NCI-H1930 (cell line): ENCODE results near the gene TOPBP1.
"Not testable (repeated sequence)": the region's sequence is repeated elsewhere in the genome, so short reads cannot be mapped to it uniquely, and the experiment has no call there.

Source experiments
- DNase-seq, 2 experiments: peaks; one replicate each; lab custom pipeline; 2025; lab: John Stamatoyannopoulos, UW

TOPBP1 gene

DNA sequence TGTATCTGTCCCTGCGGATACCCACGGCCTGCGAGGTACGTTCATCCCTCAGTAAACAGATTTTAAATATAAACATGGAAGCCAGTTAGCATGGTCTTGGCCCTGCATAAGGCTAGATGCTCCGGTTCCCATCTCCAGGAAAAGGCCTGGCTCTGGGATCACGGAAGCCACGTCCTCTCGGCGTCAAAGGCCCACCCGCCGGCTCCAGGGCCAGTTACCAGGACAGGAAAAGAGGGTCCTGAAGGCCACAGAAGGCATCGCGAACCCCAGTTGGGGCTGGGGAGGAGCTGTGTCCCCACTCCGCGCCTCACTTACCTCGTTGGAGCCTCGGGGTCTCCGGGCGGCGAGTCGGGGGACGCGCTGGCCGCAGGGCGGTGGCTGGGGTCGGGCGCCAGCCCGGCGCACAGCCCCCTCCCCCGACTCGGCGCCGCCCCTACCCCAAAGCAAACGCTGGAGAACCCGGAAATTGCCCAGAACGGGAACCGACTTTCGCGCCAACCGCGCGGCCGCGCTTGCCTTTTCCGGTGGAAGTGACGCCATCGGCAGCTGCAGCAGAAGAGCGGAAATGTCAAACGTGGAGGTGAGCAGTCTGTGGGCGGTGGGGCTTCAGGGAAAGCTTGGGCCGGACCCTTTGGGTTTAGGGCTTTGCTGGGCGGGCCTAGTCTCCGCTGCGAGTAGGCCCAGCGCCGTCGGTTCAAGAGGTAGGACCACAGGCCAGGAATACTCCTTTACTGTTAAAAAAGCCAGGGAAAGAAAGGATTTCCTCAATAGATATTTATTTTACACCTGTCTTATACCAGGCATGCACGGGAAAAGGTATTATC lies at the start of gene TOPBP1:
Gene TOPBP1, minus strand, starts transcription at position 488 of the 824 bp plus-strand sequence. CDS start 814 bp downstream, outside the sequence.
- peak; percentile 74 to 77 for DNase-seq

- no peak for DNase-seq
Measured at GRCh38 chr3:133711013-133711412, 49.3 kb upstream of the TOPBP1 start.

- DNase-seq, result no peak
Measured at GRCh38 chr3:133709139-133709750, 47.5 kb upstream of the TOPBP1 start.

GRCh38 chr3:133706033-133706432 lies 44.3 kb upstream of the TOPBP1 start:
- no peak for DNase-seq

GRCh38 chr3:133703915-133704314 lies 42.2 kb upstream of the TOPBP1 start:
- no peak for DNase-seq

- no peak for DNase-seq
Measured at GRCh38 chr3:133701435-133702358, 40.0 kb upstream of the TOPBP1 start.

DNA sequence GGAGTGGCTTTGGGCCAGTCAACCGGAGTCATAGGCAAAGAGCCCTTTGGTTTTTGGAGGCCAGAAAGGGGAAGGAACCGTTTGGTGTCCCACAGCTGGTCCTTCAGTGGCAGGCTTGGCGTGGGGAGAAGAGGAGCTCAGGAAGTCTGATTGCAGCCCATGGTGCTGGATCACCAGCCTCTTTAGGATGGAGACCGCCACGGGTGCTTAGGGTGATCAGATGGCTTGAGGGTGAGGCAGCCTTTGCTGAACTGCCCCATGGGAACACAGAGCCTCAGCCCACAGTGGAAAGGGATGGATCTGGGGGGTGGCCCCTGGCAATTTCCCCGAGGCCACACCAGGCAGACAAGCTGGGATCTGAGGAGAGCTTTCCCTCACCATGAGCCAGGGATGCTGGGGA lies 38.6 kb upstream of the TOPBP1 start:
- no peak for DNase-seq

- no peak for DNase-seq
Measured at GRCh38 chr3:133699903-133700302, 38.2 kb upstream of the TOPBP1 start.

GRCh38 chr3:133699467-133699866 lies 37.7 kb upstream of the TOPBP1 start:
- no peak for DNase-seq

- no peak for DNase-seq
Measured at GRCh38 chr3:133697960-133698359, 36.2 kb upstream of the TOPBP1 start.

DNA sequence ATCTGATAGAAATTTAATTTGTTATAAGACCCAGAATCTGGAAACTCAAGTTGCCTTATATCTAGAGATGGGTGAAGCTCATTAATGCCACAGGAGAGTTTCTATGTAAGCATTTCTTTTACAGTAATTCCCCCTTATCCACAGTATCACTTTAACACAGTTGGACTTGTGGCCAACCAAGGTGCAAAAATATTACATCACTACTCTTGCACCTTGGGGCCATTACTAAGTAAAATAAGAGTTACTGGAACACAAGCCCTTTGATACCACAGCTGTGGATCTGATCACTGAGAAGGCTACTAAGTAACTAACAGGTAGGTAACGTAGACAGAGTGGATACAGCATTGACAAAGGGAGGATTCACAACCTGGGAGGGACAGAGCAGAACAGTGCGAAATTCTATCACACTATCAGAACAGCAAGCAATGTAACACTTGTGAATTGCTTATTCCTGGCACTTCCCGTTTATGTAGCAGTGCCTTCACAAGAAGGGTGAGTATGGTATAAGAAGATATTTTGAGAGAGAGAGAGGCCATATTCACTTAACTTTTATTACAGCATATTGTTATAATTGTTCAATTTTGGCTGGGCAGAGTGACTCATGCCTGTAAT lies 33.9 kb upstream of the TOPBP1 start:
- DNase-seq, result no peak

DNA sequence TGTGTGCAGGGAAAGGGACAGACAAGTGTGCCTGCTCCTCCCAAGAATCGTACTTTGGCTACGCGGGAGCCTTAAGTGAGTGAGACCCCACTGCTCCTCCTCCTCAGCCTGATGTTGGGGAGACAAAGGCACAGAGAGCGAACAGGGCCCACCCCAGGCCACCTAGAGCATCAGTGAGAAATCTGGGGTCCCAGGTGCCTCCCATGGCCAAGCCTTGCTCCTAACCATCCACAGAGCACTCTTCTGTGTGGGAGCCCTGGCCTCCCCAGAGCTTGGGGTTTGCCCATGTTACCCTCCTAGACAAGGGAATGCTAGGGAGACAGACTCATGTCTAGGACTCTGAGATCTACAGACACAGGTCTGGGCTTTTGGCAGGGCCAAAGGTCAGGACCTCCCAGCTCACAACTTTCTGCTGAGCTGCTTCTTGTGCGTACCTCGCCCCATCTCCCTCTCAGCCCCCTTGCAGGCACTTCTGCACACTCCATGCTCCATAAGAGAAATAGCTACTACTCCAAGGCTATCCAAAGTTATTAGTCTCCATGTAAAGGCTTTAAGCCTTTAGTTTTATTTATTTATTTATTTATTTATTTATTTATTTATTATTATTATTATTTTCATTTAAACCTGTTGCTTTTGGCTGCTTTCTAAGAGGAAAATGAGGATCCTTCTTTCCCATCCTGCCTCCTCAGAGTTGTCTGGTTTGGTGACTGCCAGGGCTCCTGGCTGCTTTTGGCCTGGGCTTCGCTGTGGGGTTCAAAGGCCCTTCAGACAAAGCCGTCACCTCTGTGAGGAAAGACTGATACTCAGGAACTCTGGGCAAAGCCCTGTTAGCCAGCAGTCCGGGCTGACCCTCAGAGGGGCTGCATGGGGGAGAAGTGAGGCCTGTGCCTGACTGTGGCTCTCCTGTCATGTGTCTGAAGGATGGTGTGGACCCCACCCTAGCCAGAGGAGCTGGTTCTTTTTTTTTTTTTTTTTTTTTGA lies 32.8 kb upstream of the TOPBP1 start:
- DNase-seq, result no peak

GRCh38 chr3:133693821-133694220 lies 32.1 kb upstream of the TOPBP1 start:
- no peak for DNase-seq

DNA sequence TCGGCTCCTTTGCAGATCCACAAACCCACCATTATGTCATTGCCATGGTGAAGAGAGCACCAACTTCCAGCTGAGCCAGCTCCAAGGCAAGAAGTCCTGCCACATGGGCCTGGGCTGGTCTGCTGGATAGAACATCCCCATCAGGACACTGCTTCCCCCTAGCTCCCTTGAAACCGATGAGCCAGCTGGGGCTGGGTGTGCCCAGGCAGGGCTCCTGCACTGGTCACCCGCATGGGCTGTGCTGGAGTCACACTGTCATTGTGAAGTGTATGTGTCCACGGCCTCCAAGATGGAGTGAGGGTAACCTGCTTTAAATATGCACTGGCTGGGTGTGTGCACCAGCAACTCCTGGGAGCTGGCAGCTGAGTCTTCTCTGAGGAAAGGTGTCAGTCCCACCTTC lies 31.0 kb upstream of the TOPBP1 start:
- DNase-seq, result no peak

DNA sequence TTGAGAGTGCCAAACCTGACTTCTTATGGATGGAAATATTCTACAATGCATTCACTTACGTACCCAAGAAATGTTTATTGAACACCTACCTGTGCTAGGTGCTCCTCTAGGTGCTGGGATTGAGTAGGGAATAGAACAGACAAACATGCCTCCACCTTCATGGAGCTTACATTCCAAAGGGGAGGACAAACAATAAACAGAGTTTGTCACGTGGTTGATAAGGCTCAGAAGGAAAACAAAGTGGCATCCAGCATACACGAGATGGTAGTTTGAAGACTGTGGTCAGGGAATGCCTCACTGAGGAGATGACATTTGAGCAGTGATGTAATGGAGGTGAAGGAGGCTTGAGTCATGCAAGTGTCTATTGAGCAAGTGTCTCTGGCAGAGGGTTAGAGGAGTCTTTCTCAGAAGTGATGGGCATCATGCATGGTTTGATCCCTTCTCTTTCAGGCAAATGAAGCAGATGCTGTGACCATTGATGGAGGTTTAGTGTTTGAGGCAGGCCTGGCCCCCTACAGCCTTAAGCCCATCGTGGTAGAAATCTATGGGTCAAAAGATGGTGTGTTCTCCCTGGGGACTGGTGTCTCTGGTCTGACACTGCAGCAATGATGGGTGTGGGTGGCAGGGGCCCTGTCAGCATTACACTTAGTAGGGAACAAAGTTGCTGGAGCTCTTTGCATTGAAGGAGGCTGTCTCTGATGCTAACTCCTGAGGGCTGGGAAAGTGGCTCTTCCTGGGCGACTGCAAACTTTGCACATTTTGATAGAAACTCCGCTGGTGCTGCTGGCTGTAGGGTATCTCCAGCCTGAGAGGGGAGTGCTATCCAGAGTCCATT lies 29.7 kb upstream of the TOPBP1 start:
- DNase-seq, result no peak

DNA sequence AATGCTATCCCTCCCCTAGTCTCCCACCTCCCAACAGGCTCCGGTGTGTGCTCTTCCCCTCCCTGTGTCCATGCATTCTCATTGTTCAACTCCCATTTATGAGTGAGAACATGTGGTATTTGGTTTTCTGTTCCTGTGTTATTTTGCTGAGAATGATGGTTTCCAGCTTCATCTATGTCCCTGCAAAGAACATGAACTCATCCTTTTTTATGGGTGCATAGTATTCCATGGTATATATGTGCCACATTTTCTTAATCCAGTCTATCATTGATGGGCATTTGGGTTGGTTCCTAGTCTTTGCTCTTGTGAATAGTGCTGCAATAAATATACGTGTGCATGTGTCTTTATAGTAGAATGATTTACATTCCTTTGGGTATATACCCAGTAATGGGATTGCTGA lies 16.3 kb upstream of the TOPBP1 start:
- not testable (repeated sequence) for DNase-seq

DNA sequence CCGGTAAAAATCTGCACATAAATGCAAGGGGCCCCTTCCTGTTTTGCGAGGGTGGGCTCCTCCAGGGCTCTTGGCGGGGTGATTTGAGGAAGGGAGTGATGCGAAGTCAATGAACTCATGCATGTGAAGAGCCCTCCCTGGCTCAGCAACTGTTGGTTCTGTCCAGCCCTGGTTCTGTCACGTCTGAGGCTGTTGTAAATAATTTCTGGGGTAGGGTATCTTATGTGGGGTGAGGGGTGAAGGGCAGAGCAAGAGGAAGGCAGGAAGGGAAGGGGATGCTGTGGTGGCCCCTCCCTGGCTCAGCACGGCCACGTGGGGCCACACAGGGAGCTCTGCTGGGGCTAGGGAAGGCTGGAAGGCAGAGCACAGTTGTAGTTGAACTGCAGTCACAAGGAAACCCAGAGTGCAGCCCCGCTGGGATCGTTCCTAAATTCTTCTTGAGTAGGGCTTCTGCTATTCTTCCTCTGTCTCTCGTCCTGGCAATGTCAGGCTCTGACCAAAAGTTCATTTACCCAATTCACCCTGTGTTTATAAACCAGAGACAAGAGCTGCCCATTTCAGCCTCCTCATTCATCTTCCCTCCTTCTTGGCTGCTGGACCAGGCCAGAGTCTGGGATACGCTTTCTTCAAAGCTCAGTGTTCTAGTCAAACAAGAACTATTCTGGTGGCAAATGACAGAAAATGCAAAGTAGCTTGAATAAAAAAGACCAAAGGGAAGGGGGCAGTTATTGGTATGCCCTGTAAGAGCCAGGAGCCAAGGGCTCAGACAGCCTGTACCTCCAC lies 14.8 kb upstream of the TOPBP1 start:
- DNase-seq, result no peak

- no peak for DNase-seq
Measured at GRCh38 chr3:133675631-133676335, 14.0 kb upstream of the TOPBP1 start.
